Measurements from ENCODE around the gene DNAAF1.

DNA sequence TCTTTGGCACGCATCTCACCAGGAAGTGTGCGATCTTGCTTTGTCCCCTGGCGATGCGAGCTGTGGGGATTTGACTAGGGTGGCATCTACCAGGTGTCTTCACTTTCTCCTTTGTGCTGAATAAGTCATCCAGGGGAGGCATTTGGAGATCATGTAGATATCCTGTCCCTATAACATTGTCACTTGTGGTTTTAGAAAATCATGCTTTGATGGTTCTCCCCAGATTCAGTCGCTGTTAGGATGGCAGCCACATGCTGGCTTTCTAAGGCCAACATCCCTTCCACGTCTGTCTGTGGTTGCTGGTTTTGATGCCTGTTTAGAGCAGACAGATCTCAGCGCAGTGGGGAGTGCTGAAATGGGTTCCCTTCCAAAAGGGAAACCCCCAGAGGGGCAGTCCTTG, 48.4 kb downstream of the DNAAF1 start:
- TF ChIP-seq ZNF707 (tag by site-specific recombination; IDR thresholded peaks at IDR 0.05): no peak
- TF ChIP-seq BCL11A (tag by site-specific recombination; IDR thresholded peaks at IDR 0.05; ENCODE audit: low read depth): no peak
- no peak for TF ChIP-seq KLF1 (tag by site-specific recombination; IDR thresholded peaks at IDR 0.05)
